ENCODE data around the gene CSTF2T. TPM values are rescaled to one million over a fixed set of nuclear protein-coding genes. Genes with fewer than 3 reads are reported as not detected.

The CSTF2T gene
- total RNA-seq, 1 experiment from 2014 or later: 42.1 TPM

GRCh38 chr10:51724038-51724437, 24.6 kb upstream of the CSTF2T start:
- no CpG with 5 or more reads among the region's 1 CpG for WGBS (ENCODE audit: extremely low coverage, insufficient read length, low lambda C conversion rate)
- peaks cover 2 to 3% of the 10 kb centered on the region in 2 experiments for H3K4me1 Mint-ChIP-seq
- no peak overlapping the region for H4K5ac ChIP-seq (ENCODE audit: insufficient read length, low read depth, low read length)
- H3K9ac ChIP-seq (ENCODE audit: extremely low read depth, insufficient read length, low read length): no peak overlapping the region
- no peak overlapping the region for H3K4me2 ChIP-seq (ENCODE audit: insufficient read depth, insufficient read length, low read length)
- H2BK120ac ChIP-seq (ENCODE audit: low read depth, low read length, poor library complexity, severe bottlenecking): no peak overlapping the region
- H3T11ph ChIP-seq (ENCODE audit: low read length): no peak overlapping the region
- no peak overlapping the region for H3K18ac ChIP-seq (ENCODE audit: insufficient read length, low read depth, low read length)
- H3K27ac ChIP-seq (ENCODE audit: insufficient read length, low read depth, low read length): no peak overlapping the region
- no peak overlapping the region for H2BK15ac ChIP-seq (ENCODE audit: low read depth, low read length)
- no peaks in the 10 kb centered on the region; a peak in 1 of 7 replicates for H3K36me3 Mint-ChIP-seq (ENCODE audit: insufficient read depth in 1 of 3, low read depth in 3 of 3)
- H4K8ac ChIP-seq (replicated peaks; ENCODE audit: insufficient read length, low read depth, low read length): no peak overlapping the region
- no peak overlapping the region for H3K23ac ChIP-seq (ENCODE audit: insufficient read length, low read depth, low read length)
- H3K79me2 ChIP-seq (ENCODE audit: insufficient read depth, low read length): no peaks in the 10 kb centered on the region
- H3K4me1 ChIP-seq (ENCODE audit: insufficient read depth, low read length): no peaks in the 10 kb centered on the region; the same call in 1 of the 2 replicates
- no peak for TF ChIP-seq CTCF (conservative IDR thresholded peaks at IDR 0.05)
- no peaks in the 10 kb centered on the region for H4K20me1 ChIP-seq (ENCODE audit: control insufficient read depth, insufficient read depth, insufficient read length)
- H2BK5ac ChIP-seq (ENCODE audit: insufficient read length, low read length): no peak overlapping the region
- H3K4me3 Mint-ChIP-seq: no peak overlapping the region
- no peaks in the 10 kb centered on the region for H3K23me2 ChIP-seq (ENCODE audit: insufficient read length, low read depth, low read length, poor library complexity, severe bottlenecking)
- no peak overlapping the region for H2BK20ac ChIP-seq (ENCODE audit: low read depth, low read length, poor library complexity, severe bottlenecking)
- H3K9me3 ChIP-seq (ENCODE audit: control insufficient read depth, low read depth, low read length): no peaks in the 10 kb centered on the region
- no peak overlapping the region for H3K56ac ChIP-seq (ENCODE audit: insufficient read length, low read depth, low read length)
- H3K27ac Mint-ChIP-seq: no peak overlapping the region
- H3K14ac ChIP-seq (ENCODE audit: insufficient read depth, low read length): no peak overlapping the region
- H2AFZ ChIP-seq (ENCODE audit: low read length): no peak overlapping the region
- H3K27me3 ChIP-seq (ENCODE audit: insufficient read depth, low read length): no peaks in the 10 kb centered on the region
- no peak overlapping the region for H2AK5ac ChIP-seq (ENCODE audit: insufficient read length, low read length)
- no peak overlapping the region for H2BK12ac ChIP-seq (ENCODE audit: insufficient read length, low read depth, low read length)
- H3K9me3 Mint-ChIP-seq: no peaks in the 10 kb centered on the region
- H3K79me1 ChIP-seq (ENCODE audit: insufficient read depth, low read depth, low read length, poor library complexity, severe bottlenecking): no peaks in the 10 kb centered on the region
- no peak overlapping the region for H4K91ac ChIP-seq (ENCODE audit: insufficient read length, low read depth, low read length)
- no peak overlapping the region for H3K4ac ChIP-seq (ENCODE audit: low read depth, low read length)
- DNase-seq: no peak
- no peaks in the 10 kb centered on the region for H3K27me3 Mint-ChIP-seq (ENCODE audit: low read depth)
